ELF-1 (cell line): Measurements from ENCODE around the gene RXRA.

Experiments
- DNase-seq: peaks from one replicate; pipeline ENCODE4 v3.0.0-alpha.2; 2016; ENCODE audit warnings: low read depth, low spot score

The RXRA gene

GRCh38 chr9:134431626-134432025 is 105.4 kb downstream of the RXRA start:
- no peak for DNase-seq

GRCh38 chr9:134432471-134432870 is 106.2 kb downstream of the RXRA start:
- no peak for DNase-seq

- no peak for DNase-seq
Observed at GRCh38 chr9:134433101-134433500, 106.8 kb downstream of the RXRA start.

GRCh38 chr9:134433909-134434882 is 107.9 kb downstream of the RXRA start:
- DNase-seq: no peak

GRCh38 chr9:134434894-134435506 is 108.7 kb downstream of the RXRA start:
- DNase-seq: peak; percentile 27

GRCh38 chr9:134435550-134436378 is 109.5 kb downstream of the RXRA start:
- DNase-seq: no peak

GRCh38 chr9:134436379-134436762 is 110.1 kb downstream of the RXRA start:
- DNase-seq: no peak

GRCh38 chr9:134436911-134437310 is 110.7 kb downstream of the RXRA start:
- no peak for DNase-seq

GRCh38 chr9:134437403-134438194 is 111.3 kb downstream of the RXRA start:
- peak; percentile 49 for DNase-seq

GRCh38 chr9:134438195-134438788 is 112.0 kb downstream of the RXRA start:
- no peak for DNase-seq

GRCh38 chr9:134439368-134439784 is 113.1 kb downstream of the RXRA start:
- no peak for DNase-seq

- no peak for DNase-seq
Observed at GRCh38 chr9:134440636-134441226, 114.5 kb downstream of the RXRA start.

GRCh38 chr9:134441227-134442084 is 115.2 kb downstream of the RXRA start:
- DNase-seq: no peak

GRCh38 chr9:134442085-134442474 is 115.8 kb downstream of the RXRA start:
- no peak for DNase-seq

- peak; percentile 31 for DNase-seq
Observed at GRCh38 chr9:134442486-134443173, 116.4 kb downstream of the RXRA start.

- DNase-seq: peak; percentile 89
Observed at GRCh38 chr9:134443174-134444037, 117.2 kb downstream of the RXRA start.

- DNase-seq: no peak
Observed at GRCh38 chr9:134444038-134444315, 117.7 kb downstream of the RXRA start.

GRCh38 chr9:134445000-134445399 is 118.7 kb downstream of the RXRA start:
- no peak for DNase-seq
